ENCODE data around the gene BAG5.

DNA sequence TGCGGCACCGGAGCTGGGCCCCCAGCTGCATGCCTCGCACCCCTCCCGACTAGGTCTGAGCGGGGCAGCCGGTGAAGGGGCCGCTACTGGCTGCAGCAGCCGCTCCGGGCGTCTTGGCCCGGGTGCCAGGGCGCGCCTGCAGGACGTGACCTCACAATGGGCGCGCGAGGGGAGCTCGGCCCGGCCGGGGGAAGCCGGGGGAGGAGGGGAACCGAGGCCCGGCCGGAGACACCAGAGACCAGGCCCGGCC, 353 bp downstream of the BAG5 start:
- TF ChIP-seq, protein P1, sequence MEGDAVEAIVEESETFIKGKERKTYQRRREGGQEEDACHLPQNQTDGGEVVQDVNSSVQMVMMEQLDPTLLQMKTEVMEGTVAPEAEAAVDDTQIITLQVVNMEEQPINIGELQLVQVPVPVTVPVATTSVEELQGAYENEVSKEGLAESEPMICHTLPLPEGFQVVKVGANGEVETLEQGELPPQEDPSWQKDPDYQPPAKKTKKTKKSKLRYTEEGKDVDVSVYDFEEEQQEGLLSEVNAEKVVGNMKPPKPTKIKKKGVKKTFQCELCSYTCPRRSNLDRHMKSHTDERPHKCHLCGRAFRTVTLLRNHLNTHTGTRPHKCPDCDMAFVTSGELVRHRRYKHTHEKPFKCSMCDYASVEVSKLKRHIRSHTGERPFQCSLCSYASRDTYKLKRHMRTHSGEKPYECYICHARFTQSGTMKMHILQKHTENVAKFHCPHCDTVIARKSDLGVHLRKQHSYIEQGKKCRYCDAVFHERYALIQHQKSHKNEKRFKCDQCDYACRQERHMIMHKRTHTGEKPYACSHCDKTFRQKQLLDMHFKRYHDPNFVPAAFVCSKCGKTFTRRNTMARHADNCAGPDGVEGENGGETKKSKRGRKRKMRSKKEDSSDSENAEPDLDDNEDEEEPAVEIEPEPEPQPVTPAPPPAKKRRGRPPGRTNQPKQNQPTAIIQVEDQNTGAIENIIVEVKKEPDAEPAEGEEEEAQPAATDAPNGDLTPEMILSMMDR (conservative IDR thresholded peaks at IDR 0.05): no peak
- peak; percentile 92 for TF ChIP-seq ZFX (IDR thresholded peaks at IDR 0.05)
